GM12878 (cell line): ENCODE measurements around the gene DDX31.
A peak's percentile ranks its signal among the peaks of the same experiment; 100 is the strongest.

Experiments used
- ATF2 ChIP-seq: IDR thresholded peaks from 2 replicates; pipeline ENCODE4 v1.6.1; 2012; ENCODE audit warnings: low read length, inconsistent platforms
- CEBPZ ChIP-seq: fragments of 150-350 bp; IDR thresholded peaks from 2 replicates; pipeline ENCODE4 v1.6.1; 2016; ENCODE audit warnings: low read depth, low read length
- CTCF ChIP-seq, 3 experiments: IDR thresholded peaks in 2 of 3; conservative IDR thresholded peaks in 1 of 3; 2 replicates each; pipeline ENCODE4 v1.5.1; 2011; ENCODE audit warnings: low read depth in 3 of 3, low read length in 3 of 3, mild to moderate bottlenecking in 3 of 3, control low read depth in 2 of 3, moderate library complexity in 2 of 3, inconsistent platforms in 1 of 3, mixed read lengths in 1 of 3; ENCODE audit not compliant: control insufficient read depth in 2 of 3, insufficient read depth in 1 of 3; ENCODE audit errors: extremely low read depth in 1 of 3
- FOXK2 ChIP-seq: fragments of 450-650 bp; IDR thresholded peaks from 2 replicates; pipeline ENCODE4 v1.6.1; 2017; ENCODE audit warnings: mild to moderate bottlenecking, moderate library complexity
- MTA2 ChIP-seq: fragments of 450-650 bp; IDR thresholded peaks from 2 replicates; pipeline ENCODE4 v1.6.1; 2016; ENCODE audit warnings: low read depth, mild to moderate bottlenecking, moderate library complexity
- MXI1 ChIP-seq: fragments of 150-350 bp; IDR thresholded peaks from 2 replicates; pipeline ENCODE4 v1.6.1; 2011; ENCODE audit warnings: low read depth, mild to moderate bottlenecking, inconsistent platforms, low read length, improper control_type of control experiment
- POLR2A ChIP-seq: IDR thresholded peaks from 2 replicates; pipeline ENCODE4 v1.6.1; 2011; ENCODE audit warnings: low read depth, mild to moderate bottlenecking, low read length
- TCF7 ChIP-seq: IDR thresholded peaks from 2 replicates; pipeline ENCODE4 v1.6.1; 2014; ENCODE audit warnings: antibody characterized with exemption, borderline replicate concordance
- USF2 ChIP-seq: IDR thresholded peaks from 2 replicates; pipeline ENCODE4 v1.6.1; 2011; ENCODE audit warnings: low read depth, low read length, improper control_type of control experiment, borderline replicate concordance

GRCh38 chr9:132546148-132547051, 123.4 kb downstream of the DDX31 start:
- TF ChIP-seq MXI1, result no peak
- TF ChIP-seq CTCF (IDR thresholded peaks at IDR 0.05 in 2 of 3, conservative IDR thresholded peaks at IDR 0.05 in 1 of 3; ENCODE audit: control insufficient read depth in 2 of 3, extremely low read depth in 1 of 3, insufficient read depth in 1 of 3, low read depth in 3 of 3, low read length in 3 of 3), result peak in 2 of 3 experiments; percentile 31 to 39; a peak in 3 of 6 replicates
- TF ChIP-seq TCF7, result no peak
- no peak for TF ChIP-seq FOXK2
- no peak for TF ChIP-seq MTA2
- no peak for TF ChIP-seq CEBPZ
- no peak for TF ChIP-seq POLR2A
- TF ChIP-seq ATF2, result no peak
- no peak for TF ChIP-seq USF2
